HG03378 (cell line): ENCODE data around the gene SHB.

Source experiments
- ATAC-seq: cut with Tn5 transposase; IDR thresholded peaks from one replicate; pipeline ENCODE4 v1.9.1; 2021; ENCODE audit warnings: mild to moderate bottlenecking, moderate library complexity; ENCODE audit not compliant: unreplicated experiment

SHB gene

DNA sequence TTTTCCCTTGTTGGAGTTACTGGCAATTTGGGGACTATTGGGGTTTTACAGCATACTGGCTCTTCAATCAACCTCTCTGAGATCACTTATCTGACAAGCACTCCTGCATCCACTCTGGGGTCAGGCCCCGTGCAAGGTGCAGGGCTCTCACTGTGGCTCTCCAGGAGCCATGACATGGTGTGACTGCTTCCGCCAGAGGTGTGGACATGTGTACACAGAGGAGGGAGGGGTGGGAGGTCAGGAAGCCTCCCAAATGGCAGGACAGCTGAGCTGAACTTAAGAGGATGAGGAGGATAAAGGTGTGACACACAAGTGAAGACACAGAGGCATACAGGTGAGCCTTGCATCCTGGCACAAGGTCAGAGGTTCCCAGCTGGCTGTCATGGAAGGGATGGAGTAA lies 24.3 kb downstream of the SHB start:
- no peak for ATAC-seq

DNA sequence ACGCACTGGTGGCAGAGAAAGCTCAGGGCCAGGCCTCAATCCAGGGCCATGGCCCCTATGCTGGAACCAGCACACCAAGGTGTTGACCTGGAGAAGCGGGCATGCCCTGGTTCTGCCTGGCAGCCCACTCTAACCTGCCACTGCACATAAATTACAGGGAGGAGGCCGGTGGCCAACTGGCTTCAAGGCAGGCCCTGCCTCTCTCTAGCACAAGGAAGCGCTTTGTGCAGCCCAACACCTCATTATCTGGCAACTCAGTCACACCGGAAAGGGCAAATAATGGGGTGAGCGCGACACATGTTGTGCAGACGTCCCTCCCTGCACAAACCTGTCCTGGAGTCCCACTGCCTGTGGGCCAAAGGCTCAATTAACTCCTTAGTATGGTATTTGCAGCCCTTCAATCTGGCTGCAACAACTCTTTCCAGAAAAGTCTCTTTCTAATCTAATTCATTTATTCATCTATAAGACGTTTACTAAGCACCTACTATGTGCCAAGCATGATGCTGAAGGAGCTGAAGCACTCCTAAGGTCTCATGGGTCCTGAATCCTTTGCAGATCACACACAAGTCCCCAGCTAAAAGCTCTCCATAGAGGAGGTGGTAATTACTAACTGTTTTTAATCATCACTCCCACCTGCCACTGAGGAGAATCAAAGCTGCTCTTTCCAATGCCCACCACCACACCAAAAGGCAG lies 24.9 kb downstream of the SHB start:
- no peak for ATAC-seq

DNA sequence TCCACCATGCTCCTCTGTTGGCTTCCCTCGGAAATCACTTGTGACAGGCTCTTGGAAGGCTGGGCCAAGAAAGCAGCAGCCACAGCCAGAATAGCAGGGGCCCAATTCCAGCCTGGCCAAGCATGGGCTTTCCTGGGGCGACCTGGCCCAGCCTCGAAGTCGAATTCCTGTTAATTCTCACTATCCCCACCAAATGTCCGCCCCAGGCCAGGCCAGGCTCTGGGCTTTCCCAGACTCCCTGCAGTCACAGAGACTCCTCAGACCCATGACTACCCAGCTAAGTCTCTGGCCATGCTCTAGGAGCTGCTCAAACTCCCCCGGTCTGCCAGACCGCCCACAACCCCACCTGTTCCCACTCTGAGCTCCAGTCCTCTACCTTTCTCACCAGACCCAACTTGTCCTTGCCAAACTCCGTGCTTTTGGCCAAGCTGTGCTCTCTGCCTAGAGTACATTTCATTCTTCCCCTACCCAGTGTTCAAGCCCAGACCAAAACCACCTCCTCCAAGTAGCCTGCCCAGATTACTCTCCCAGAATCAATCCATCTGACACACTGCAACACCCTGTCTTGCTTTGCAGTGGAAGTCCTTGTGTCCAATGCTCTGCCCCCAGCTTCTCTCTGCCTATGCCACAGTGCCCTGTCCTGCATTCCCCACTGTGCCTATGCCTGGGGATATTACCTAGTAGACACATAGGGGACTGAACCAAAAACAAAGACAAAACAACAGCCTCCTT lies 26.2 kb downstream of the SHB start:
- ATAC-seq: no peak

DNA sequence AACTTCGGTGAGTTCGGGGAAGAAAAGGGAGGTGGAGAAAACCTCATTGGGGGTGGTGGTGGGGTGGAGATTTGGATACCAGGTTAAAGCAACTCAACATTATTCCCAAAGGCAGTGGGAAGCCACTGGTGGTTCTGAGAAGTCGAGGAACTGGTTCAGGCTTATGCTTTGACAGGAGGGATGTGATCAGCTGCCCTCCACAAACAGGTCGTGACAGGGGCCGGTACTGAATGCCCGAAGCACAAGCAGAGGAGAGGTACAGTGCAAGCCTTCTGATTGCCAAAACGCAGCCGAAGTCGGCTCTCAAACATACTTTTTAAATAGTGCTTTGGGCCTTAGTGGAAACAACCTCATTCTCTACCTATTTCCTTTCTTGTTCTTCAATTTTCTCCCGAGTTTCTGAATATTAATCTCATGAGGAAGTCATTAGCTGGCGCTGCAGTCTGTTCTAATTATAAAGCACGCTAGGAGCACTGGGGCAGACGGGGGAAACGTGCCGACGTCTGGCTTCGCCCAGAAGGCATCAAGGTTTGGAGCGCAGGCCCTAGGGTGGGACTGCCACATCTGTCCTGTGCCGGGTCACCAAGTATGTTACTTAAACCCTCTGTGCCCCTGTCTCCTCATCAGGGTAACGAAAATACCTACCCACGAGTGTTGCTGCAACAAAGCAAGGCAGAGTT lies 27.3 kb downstream of the SHB start:
- ATAC-seq: no peak

DNA sequence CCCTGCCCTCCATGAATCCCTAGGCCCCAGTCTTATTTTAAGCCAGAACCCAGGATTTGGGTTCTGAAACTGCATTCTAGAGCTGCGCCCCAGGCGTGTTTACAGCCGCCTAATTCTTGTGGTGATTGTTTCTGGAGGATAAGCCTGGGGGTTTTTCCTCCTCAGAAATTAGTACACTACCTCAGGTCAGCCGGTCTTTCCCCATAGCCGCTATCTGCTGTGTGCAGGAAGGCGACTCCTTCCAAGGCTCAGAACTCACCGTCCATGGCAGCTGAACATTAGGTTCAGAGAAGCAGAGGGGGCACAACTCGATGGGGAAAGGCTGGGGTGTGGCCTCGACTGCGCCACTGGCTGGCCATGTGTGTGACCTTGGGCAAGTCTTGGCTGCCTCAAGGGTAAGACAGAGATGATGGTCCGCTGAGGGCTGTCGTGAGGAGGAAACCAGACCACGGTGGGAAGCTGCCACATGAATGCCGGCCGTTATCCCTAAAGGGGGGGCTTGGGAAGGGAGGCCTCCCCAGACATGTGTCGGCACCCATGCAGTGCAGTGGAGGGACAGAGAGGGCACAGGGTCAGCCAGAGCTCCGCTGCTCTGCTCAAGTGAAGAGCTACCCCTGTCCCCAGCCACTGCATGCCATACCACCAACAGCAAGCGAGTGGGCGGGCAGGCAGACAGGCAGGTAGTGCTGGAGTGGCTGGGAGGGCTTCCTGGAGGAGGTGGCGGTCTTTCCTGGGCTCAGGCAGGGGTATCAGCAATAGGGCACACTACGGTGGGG lies 28.9 kb downstream of the SHB start:
- ATAC-seq: no peak

DNA sequence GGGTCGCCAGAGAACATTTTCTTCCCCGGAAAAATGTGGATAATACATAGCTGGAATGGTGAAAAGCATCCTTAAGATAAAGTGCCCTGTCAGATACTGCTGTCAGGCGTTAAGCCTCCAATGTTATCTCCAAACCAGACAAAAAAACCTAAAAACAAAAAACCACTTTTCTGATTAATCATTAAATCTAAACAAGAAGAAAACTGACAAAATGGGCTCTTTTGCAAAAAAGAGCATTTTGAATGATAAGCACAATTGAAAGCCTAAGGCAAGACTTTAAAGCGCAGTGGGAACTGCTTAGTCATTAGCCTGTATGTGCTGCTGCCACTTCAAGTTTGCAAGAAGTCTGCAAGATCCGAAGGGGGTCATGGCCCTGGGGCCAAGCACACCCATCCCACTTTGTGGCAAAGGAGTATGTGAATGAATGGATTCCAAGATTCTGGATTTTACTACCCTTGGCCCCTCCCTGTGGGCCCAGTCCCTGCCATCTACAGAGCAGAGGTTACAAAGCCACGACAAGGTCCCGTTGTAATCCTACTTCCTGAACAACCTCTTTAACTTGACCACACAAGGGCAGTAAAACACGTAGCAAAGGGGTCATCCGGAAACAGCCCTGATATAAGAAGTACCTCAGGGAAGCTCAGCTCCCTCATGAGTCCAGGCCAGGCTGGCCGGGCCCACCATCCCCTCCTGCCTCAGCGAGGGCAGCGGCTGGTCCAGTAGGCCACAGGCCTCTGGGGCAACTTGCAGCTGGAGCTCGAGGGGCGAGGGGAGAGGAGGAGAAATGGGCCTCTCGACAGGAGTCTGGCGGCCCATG lies 29.7 kb downstream of the SHB start:
- no peak for ATAC-seq

DNA sequence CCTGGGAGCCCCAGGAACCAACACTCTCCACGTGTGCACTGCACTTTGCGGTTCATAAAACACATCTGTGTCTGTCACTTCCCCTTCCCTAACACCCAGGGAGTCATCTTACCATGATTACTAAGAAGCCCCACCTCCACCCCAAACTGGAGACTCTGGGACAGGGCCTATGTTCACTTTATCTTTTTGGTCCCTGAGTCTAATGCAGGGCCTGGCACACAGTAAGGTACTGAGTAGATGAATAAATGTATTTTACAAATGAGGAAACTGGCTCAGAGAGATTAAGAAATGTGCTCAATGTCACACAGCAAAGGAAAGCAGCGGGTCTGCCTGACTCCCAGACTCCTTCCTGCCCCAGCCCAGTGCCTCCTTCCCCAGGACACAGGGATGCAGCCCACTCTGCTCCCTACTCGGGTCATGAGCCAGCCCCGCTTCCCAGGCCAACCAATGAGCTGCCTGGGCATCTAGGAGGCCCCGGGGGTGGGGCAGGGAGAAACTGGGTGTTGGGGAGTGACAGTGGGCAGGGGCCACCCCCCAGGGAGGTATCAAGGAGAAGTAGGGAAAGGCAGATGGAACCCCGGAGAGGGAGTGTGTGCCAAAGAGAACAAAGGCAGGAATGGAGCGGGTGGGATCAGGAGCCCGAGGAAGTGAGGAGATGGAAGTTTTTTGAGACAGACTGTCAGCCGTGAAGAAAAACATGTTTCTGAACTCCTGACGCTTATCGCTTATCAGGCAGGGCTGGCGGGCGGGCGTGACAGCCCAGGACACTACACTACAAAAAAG lies 30.5 kb downstream of the SHB start:
- no peak for ATAC-seq

DNA sequence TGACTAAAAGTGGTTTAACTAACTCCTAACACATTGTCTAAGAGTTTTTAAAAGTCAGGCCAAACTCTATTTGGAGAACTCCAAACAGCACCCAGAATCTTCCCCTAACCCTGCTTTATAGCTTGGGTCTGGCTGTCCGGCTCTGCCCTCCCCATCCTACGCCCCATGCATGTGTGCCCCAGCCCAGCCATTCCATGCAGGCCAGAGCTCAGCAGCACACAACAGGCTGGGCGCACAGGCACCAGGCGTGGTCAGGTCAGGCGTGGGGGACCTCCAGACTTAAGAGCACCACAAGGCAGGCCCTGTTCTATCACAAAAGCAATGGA lies 31.1 kb downstream of the SHB start:
- ATAC-seq: no peak

DNA sequence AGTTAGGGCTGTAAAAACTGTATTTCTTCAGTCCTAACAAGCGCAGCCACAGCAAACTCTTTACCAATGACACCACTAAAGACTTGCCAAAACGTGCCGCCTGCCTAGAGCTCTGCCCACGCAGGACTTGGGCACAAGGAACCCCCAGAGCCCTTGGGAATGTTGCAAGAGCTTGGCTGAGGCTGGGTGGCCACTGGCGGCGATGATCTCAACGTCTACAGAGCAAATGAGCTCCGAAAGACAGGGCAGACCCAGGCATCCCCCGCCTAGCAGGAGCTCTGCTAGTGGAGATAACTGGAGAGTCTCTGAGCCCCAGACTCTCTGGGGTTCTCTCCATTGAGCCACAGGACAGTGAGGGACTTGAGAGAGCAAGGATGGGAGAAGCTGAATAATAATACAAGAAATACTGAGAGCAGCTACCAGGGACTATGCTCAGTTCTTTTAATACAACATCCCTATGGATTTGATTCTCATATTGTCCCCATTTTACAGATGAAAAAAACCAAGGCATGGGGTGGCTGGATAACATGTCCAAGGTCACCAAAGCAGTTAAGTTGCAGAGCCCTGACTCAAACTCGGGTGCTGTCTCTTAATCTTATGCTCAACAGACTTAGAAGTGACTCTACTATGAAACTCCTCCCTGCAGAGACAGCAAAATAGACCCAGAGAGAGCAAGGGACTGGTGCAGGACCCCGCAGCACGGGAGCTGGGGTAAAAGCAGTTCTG lies 32.5 kb downstream of the SHB start:
- no peak for ATAC-seq

DNA sequence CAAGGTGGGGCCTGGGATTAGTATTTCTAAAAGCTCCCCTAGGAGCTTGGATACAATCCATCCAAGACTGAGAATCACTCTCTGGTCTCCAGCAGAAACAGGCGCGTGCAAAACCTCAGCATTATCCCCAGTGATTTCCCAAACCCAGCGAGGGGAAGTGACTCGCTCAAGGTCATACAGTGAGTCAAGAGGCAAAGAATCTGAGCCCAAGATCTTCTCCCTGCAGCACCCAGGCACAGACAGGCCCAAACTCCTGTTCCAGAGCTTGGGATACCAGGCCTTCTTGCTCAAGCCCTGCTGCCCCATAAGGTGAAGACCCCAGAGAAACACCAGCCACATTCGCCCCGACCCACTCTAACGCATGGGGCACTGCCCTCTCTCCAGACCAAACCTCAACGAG lies 33.2 kb downstream of the SHB start:
- no peak for ATAC-seq

DNA sequence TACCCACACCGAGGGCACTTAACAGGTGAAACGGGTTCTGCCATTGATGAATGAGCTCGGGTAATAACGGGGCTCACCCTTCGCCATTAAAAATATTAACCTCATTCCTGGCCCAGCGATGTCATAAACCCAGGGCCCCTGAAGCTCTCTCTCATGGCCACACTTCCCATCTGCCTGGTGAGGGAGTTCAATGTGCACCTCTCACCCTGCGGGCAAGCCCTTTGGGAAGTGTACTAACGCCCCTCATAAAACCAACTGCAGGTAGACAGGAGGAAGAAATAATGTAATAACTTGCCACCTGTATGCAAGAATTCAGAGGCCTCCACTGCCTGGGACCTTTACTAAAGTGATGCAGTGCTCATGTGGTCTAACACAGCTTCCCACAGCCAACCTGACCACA lies 35.1 kb downstream of the SHB start:
- ATAC-seq: no peak

DNA sequence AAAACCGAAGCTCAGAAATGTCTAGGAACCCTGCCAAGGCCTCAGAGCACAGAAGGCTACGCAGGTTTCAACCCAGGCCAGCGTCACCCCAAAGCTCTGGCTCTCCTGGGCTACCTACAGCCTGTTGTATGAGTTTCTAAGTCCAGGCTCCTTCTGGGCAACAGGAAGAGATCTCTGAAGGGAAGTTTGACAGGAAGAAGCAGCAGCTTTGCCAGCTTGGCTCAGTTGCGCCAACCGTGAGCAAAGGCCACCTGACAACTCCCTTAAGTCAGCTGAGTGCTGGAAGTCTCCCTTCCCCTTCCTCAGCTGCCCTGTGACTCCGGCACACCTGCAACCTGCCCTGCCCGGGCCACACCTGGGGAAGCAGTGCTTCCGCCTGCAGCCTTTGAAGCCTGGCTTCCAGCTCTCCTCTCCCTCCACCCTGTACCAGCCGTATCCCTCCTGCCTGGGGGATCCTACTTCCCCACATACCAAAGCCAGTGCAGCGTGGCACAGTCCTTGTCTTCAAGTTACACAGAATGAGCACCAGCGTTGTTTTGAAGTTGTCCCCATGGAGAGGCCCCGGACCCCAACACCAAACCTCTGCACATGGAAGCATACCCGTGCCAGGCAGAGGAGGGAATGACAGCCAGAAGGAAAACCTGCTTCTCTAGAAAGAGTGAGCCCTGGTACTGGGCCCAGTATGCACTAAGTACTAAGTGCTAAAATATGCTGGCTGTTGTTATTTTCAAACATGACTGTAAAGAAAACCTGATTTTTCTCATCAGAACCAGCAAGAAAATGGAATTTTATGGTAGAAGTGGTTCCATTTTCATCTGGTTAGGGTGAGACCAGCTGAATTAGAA lies 36.5 kb downstream of the SHB start:
- ATAC-seq: no peak

DNA sequence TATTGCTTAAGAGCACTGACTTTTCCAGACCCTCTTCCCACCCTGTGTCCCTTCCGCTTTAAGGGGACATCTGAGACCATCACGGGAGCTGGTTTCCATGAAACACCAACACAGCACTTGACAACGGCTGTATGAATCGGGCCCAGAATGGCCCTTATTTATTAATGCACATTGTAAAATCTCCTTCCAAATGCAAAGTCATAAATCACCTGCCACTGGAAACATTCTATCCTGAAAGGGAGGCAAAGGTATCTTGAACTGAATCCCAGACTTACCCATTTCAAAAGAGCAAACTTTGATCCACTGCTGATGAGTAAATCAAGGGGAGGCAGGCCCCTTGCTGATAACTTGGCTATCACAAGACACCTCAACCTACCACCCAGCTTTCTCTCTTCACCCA lies 37.4 kb downstream of the SHB start:
- no peak for ATAC-seq

DNA sequence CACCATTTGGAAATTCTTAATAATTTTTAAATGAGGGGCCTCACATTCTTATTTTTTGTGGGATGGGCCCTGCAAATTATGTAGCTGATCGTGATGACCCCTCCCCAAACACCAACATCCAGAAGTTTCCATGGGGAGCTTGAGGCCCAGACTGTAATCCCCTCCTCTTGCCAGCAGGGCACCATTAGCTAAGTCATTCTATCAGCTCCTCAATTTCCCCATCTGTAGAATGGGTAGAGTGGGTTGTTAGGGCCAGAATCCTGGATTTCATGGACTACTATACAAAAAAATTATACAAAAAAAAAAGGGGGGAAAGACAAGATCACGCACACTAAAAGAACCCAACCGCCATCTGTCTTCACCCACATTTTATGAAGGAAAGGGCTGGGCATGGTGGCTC lies 38.4 kb downstream of the SHB start:
- ATAC-seq: no peak

DNA sequence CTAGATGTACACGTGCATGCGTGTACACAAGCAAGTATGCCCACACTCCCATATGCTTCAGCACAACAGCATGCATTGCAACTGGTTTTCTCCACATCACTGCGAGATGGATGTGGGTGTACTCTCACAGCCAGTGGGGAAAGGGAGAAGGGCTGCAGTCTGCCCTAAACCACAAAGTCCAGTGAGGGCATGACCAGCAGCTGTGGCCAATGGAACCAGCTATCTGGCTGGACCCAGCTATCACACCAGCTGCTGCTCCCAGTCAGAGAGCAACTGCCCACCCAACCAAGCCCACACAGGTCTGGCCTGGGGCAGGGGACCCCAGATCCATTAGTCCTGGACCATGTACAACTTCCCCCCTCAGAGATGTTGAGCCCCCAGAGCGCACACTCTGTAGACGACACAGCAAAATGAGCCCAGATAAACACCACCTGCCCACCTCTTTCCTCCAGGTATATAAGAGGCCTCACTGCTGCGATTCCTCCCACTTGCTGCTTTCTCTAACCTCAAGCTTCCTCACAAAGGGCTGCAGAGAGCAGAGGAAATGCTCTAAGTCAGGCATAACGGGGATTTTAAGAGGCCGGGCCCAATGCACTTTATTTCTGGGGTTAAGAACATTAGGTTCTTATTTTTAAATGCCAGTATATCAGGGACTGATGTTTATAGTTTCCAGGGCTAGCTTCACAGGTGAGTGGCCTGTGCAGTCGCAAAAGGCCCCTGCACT lies 39.0 kb downstream of the SHB start:
- no peak for ATAC-seq

DNA sequence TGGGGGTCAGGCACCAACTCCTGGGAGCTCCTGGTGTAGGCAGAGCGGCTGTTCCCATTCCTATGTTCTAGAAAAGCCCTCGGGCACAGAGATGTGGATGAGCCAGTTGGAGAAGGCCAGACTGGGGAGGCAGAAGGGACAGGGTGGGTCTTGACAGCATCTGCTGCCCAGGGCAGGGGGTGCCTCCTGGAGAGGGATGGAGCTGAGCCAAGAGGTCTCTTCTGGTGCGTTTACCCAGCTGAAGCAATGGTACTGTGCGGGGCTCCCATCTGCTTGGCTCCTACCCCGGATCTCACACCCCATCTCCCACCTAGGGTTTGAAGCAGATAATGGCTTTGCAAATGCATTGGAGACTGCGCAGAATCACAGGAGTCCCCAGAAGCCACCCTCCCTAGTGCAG lies 41.3 kb downstream of the SHB start:
- no peak for ATAC-seq

DNA sequence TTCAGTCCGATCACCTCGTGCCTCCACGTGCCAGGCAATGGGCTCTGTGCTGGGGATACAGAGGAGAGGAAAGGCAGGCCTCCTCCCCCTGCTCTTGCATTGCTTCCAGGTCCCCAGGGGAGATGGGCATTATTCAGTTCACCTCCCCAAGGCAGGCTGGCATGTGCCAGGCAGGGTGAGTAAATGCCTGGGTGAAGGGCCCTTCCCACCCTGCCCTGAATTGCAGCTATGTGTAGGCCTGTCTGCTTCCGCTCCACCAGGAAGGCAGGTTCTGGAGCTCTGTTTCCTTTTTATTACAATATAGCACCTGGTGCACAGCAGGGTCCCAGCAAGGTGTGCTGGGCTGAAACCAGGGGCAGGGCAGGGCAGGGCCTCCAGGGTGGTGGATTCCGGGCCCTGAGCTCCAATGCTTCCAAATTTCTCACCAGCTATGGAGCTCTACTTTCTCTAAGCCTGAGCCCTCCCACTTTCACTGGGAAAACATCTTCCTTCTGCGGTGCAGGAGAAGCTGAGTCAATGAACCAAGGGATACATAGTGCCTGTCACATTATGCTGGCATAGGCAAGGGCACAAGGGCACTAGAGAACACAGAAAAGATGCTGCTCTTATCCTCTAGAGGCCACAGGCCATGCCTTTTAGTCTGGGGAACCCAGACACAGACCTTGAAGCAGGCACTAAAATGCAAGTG lies 42.0 kb downstream of the SHB start:
- no peak for ATAC-seq
